H1 (cell line): ENCODE measurements around the gene LRRIQ3. TPM values are rescaled to one million over a fixed set of nuclear protein-coding genes. Genes with fewer than 3 reads are reported as not detected.

Experiments
- CTCF ChIA-PET: fragments of 300-600 bp; sonication (Branson Sonifier 250); formaldehyde crosslinking; loops from one replicate; lab custom pipeline; 2021; ENCODE audit not compliant: partially characterized antibody; lab: Charles Lee
- POLR2A ChIA-PET: fragments of 300-600 bp; sonication (Branson Sonifier 250); formaldehyde crosslinking; loops from one replicate; lab custom pipeline; 2021; ENCODE audit warnings: inconsistent platforms; ENCODE audit not compliant: partially characterized antibody; lab: Charles Lee
- DNase-seq, 2 experiments: peaks; one replicate each; pipeline versions ENCODE4 v3.0.0 to v3.0.0-alpha.2; 2010 to 2022; ENCODE audit warnings: low spot score in 2 of 2, low read depth in 1 of 2, mixed read lengths in 1 of 2
- FAIRE-seq: peaks from 2 replicates; lab custom pipeline; 2011; peaks lifted over from hg19 to GRCh38; lab: Jason Lieb, UNC
- H2AFZ ChIP-seq: 2 replicates; pipeline ENCODE4 v1.8.1; 2012; ENCODE audit warnings: low read length, inconsistent platforms
- H2AK5ac ChIP-seq: 2 replicates; pipeline ENCODE4 v1.6.1; 2013; ENCODE audit warnings: low read depth, low read length
- H2BK120ac ChIP-seq: replicated peaks from 2 replicates; pipeline ENCODE3; 2013; ENCODE audit warnings: low read depth, low read length, inconsistent platforms
- H2BK12ac ChIP-seq: 2 replicates; pipeline ENCODE4 v1.6.1; 2013; ENCODE audit warnings: low read depth, low read length
- H2BK15ac ChIP-seq: 2 replicates; pipeline ENCODE4 v1.6.1; 2013; ENCODE audit warnings: low read length
- H2BK20ac ChIP-seq: 2 replicates; pipeline ENCODE4 v1.6.1; 2013; ENCODE audit warnings: low read length
- H2BK5ac ChIP-seq: 2 replicates; pipeline ENCODE4 v1.6.1; 2013; ENCODE audit warnings: low read depth, low read length
- H3K14ac ChIP-seq: 2 replicates; pipeline ENCODE4 v1.6.1; 2013; ENCODE audit warnings: inconsistent platforms; ENCODE audit not compliant: insufficient read length
- H3K18ac ChIP-seq: 2 replicates; pipeline ENCODE4 v1.6.1; 2013; ENCODE audit warnings: low read length; ENCODE audit errors: extremely low read depth
- H3K23ac ChIP-seq: 2 replicates; pipeline ENCODE4 v1.6.1; 2013; ENCODE audit warnings: inconsistent platforms; ENCODE audit not compliant: insufficient read length
- H3K23me2 ChIP-seq: 2 replicates; pipeline ENCODE4 v1.6.1; 2013; ENCODE audit warnings: low read depth, low read length
- H3K27ac ChIP-seq: 2 replicates; pipeline ENCODE4 v1.6.1; 2011; ENCODE audit warnings: low read depth, low read length, inconsistent platforms
- H3K27me3 ChIP-seq, 4 experiments: replicated peaks in 1 of 4; 1 replicate in 1 of 4; 2 replicates in 3 of 4; pipeline versions ENCODE4 v1.6.1 to v1.8.1; 2011 to 2013; ENCODE audit warnings: low read length in 3 of 4, mild to moderate bottlenecking in 3 of 4, inconsistent platforms in 2 of 4, mixed read lengths in 2 of 4, moderate library complexity in 1 of 4; ENCODE audit not compliant: control insufficient read depth in 3 of 4, insufficient read depth in 3 of 4; ENCODE audit errors: extremely low read depth in 1 of 4
- H3K36me3 ChIP-seq, 4 experiments: 2 replicates each; pipeline versions ENCODE4 v1.6.1 to v1.8.1; 2011 to 2013; ENCODE audit warnings: mild to moderate bottlenecking in 4 of 4, low read length in 3 of 4, moderate library complexity in 2 of 4, control low read depth in 1 of 4, inconsistent platforms in 1 of 4; ENCODE audit not compliant: insufficient read depth in 4 of 4, control insufficient read depth in 2 of 4
- H3K4ac ChIP-seq: replicated peaks from 2 replicates; pipeline ENCODE3; 2013; ENCODE audit warnings: low read length, low read depth, mixed read lengths, inconsistent platforms; ENCODE audit not compliant: insufficient read length
- H3K4me1 ChIP-seq, 4 experiments: replicated peaks in 1 of 4; 1 replicate in 1 of 4; 2 replicates in 3 of 4; pipeline versions ENCODE4 v1.6.1 to v1.8.1; 2011 to 2013; ENCODE audit warnings: low read length in 3 of 4, inconsistent platforms in 2 of 4, mixed read lengths in 1 of 4; ENCODE audit not compliant: insufficient read depth in 4 of 4, control insufficient read depth in 3 of 4
- H3K4me2 ChIP-seq, 2 experiments: 2 replicates each; pipeline versions ENCODE4 v1.6.1 to v1.8.1; 2011 to 2013; ENCODE audit warnings: low read depth in 2 of 2, low read length in 2 of 2, control low read depth in 1 of 2, inconsistent platforms in 1 of 2, mild to moderate bottlenecking in 1 of 2; ENCODE audit not compliant: insufficient read depth in 1 of 2
- H3K4me3 ChIP-seq, 4 experiments: fragments of 200-600, 300-600 bp in 1 of 4; sonication (generic), shearing (Covaris generic), sonication (Bioruptor Twin) in 1 of 4; 2 replicates each; pipeline versions ENCODE4 v1.5.1 to v1.8.1; 2011 to 2016; ENCODE audit warnings: low read length in 4 of 4, low read depth in 3 of 4, control low read depth in 2 of 4, inconsistent platforms in 2 of 4, mild to moderate bottlenecking in 2 of 4, mixed read lengths in 1 of 4, moderate library complexity in 1 of 4; ENCODE audit not compliant: insufficient read depth in 2 of 4; ENCODE audit errors: extremely low read depth in 1 of 4
- H3K56ac ChIP-seq: replicated peaks from 2 replicates; pipeline ENCODE3; 2013; ENCODE audit warnings: low read depth, mild to moderate bottlenecking, mixed read lengths, low read length, inconsistent platforms; ENCODE audit not compliant: insufficient read length
- H3K79me1 ChIP-seq: 2 replicates; pipeline ENCODE4 v1.6.1; 2013; ENCODE audit warnings: low read depth, low read length, control low read depth
- H3K79me2 ChIP-seq, 2 experiments: 2 replicates each; pipeline versions ENCODE4 v1.6.1 to v1.8.1; 2012 to 2013; ENCODE audit warnings: low read length in 2 of 2, mild to moderate bottlenecking in 2 of 2, inconsistent platforms in 1 of 2; ENCODE audit not compliant: insufficient read depth in 2 of 2, control insufficient read depth in 1 of 2
- H3K9ac ChIP-seq, 4 experiments: replicated peaks in 1 of 4; 1 replicate in 1 of 4; 2 replicates in 3 of 4; pipeline versions ENCODE4 v1.6.1 to v1.8.1; 2011 to 2013; ENCODE audit warnings: low read depth in 3 of 4, low read length in 3 of 4, control low read depth in 2 of 4, mild to moderate bottlenecking in 2 of 4, moderate library complexity in 2 of 4, inconsistent platforms in 1 of 4; ENCODE audit errors: extremely low read depth in 1 of 4
- H3K9me3 ChIP-seq, 2 experiments: 2 replicates each; pipeline versions ENCODE4 v1.6.1 to v1.8.1; 2012 to 2013; ENCODE audit warnings: mild to moderate bottlenecking in 2 of 2, moderate library complexity in 2 of 2, control low read depth in 1 of 2, inconsistent platforms in 1 of 2, low read depth in 1 of 2, low read length in 1 of 2, mixed read lengths in 1 of 2; ENCODE audit not compliant: insufficient read depth in 2 of 2
- H4K20me1 ChIP-seq, 2 experiments: replicated peaks in 1 of 2; 2 replicates each; pipeline versions ENCODE3 to v1.8.1; 2011 to 2013; ENCODE audit warnings: inconsistent platforms in 2 of 2, low read length in 2 of 2, mild to moderate bottlenecking in 1 of 2; ENCODE audit not compliant: insufficient read depth in 2 of 2, control insufficient read depth in 1 of 2
- H4K5ac ChIP-seq: 2 replicates; pipeline ENCODE4 v1.6.1; 2013; ENCODE audit warnings: low read length, low read depth, mixed read lengths, inconsistent platforms; ENCODE audit not compliant: insufficient read length
- H4K8ac ChIP-seq: 2 replicates; pipeline ENCODE4 v1.8.0; 2013; ENCODE audit warnings: mild to moderate bottlenecking, moderate library complexity, low read length, inconsistent platforms; ENCODE audit not compliant: insufficient read depth; ENCODE audit errors: extremely low read depth
- H4K91ac ChIP-seq: replicated peaks from 2 replicates; pipeline ENCODE3; 2013; ENCODE audit warnings: low read length, mixed read lengths, inconsistent platforms; ENCODE audit not compliant: insufficient read length
- CREB1 ChIP-seq: IDR thresholded peaks from 2 replicates; pipeline ENCODE4 v1.6.1; 2012; ENCODE audit warnings: inconsistent platforms
- EP300 ChIP-seq, 2 experiments: IDR thresholded peaks; 1 replicate in 1 of 2; 2 replicates in 1 of 2; pipeline ENCODE4 v1.6.1; 2011 to 2012; ENCODE audit warnings: low read depth in 2 of 2, low read length in 2 of 2, mild to moderate bottlenecking in 2 of 2, borderline replicate concordance in 1 of 2, inconsistent platforms in 1 of 2, moderate library complexity in 1 of 2
- EZH2 ChIP-seq: fragments of 200-600 bp; sonication (generic); IDR thresholded peaks from 2 replicates; pipeline ENCODE4 v1.7.1; 2012; ENCODE audit warnings: low read depth, mild to moderate bottlenecking, moderate library complexity, low read length, inconsistent platforms; ENCODE audit not compliant: severe bottlenecking
- GTF2F1 ChIP-seq: IDR thresholded peaks from 2 replicates; pipeline ENCODE4 v1.6.1; 2012; ENCODE audit warnings: low read depth, low read length, improper control_type of control experiment, borderline replicate concordance
- HDAC2 ChIP-seq, 2 experiments: fragments of 300-600 bp in 1 of 2; sonication (generic) in 1 of 2; IDR thresholded peaks; 2 replicates each; pipeline ENCODE4 v1.6.1; 2011 to 2012; ENCODE audit warnings: low read depth in 2 of 2, low read length in 2 of 2, mild to moderate bottlenecking in 2 of 2, moderate library complexity in 2 of 2, borderline replicate concordance in 1 of 2, inconsistent platforms in 1 of 2
- KDM1A ChIP-seq: fragments of 200-600, 300-600 bp; sonication (generic); IDR thresholded peaks from 2 replicates; pipeline ENCODE4 v1.7.1; 2016; ENCODE audit warnings: mild to moderate bottlenecking, low read length, borderline replicate concordance
- KDM4A ChIP-seq: IDR thresholded peaks from one replicate; pipeline ENCODE4 v1.7.1; 2012; ENCODE audit warnings: low read depth, mild to moderate bottlenecking, moderate library complexity, low read length, inconsistent platforms; ENCODE audit not compliant: severe bottlenecking
- POLR2AphosphoS5 ChIP-seq: IDR thresholded peaks from 2 replicates; pipeline ENCODE4 v1.6.1; 2011; ENCODE audit warnings: low read depth, low read length
- RNF2 ChIP-seq: fragments of 200-900, 300-1000 bp; sonication (generic); IDR thresholded peaks from 2 replicates; pipeline ENCODE4 v1.7.1; 2016; ENCODE audit warnings: borderline replicate concordance, low read depth, mild to moderate bottlenecking, antibody characterized with exemption, low read length; ENCODE audit not compliant: poor library complexity, severe bottlenecking; ENCODE audit errors: missing control alignments
- SAP30 ChIP-seq: fragments of 300-600 bp; sonication (generic); IDR thresholded peaks from 2 replicates; pipeline ENCODE4 v1.7.1; 2012; ENCODE audit warnings: low read length, moderate library complexity, mild to moderate bottlenecking, inconsistent platforms; ENCODE audit not compliant: insufficient read depth, insufficient replicate concordance
- SP1 ChIP-seq: IDR thresholded peaks from 2 replicates; pipeline ENCODE4 v1.6.1; 2011; ENCODE audit warnings: low read depth, low read length
- TAF1 ChIP-seq: IDR thresholded peaks from 2 replicates; pipeline ENCODE4 v1.6.1; 2011; ENCODE audit warnings: mild to moderate bottlenecking, low read depth, low read length
- TEAD4 ChIP-seq: IDR thresholded peaks from 2 replicates; pipeline ENCODE4 v1.6.1; 2012; ENCODE audit warnings: low read depth, low read length, inconsistent platforms, mixed read lengths
- polyA plus RNA-seq, 7 experiments: library from polyadenylated mRNA; depleted of rRNA in 3 of 7; stranded (reverse) in 5 of 7; unstranded in 2 of 7; fragments of >200 nt in 5 of 7; fragments of 200-250 nt in 2 of 7; gene quantifications; 1 replicate in 5 of 7; 2 replicates in 1 of 7; 4 replicates in 1 of 7; pipeline versions ENCODE4 v1.2.1 to v1.2.3, GENCODE V29; 2011 to 2013; ENCODE audit warnings: missing spikeins in 2 of 7, mixed read lengths in 2 of 7
- total RNA-seq: library from RNA; stranded (reverse); fragmentation: NEBNext Ultra II Directional; extraction: Animal tissue kit (Norgen Biotek cat#: 25700); gene quantifications from 2 replicates; pipeline ENCODE4 v1.2.1, GENCODE V29; 2021

Gene LRRIQ3
- total and polyA plus RNA-seq, 2 of the 8 experiments (the other 6 are each of a cell fraction or from before 2014, with no cell fraction given): 0.08 to 0.19 TPM

GRCh38 chr1:74107394-74107793, 90.6 kb downstream of the LRRIQ3 start:
- no peak overlapping the region for H4K5ac ChIP-seq
- no peak overlapping the region for H3K4ac ChIP-seq
- H3K4me2 ChIP-seq: no peak overlapping the region
- H3K18ac ChIP-seq: no peak overlapping the region
- H2BK15ac ChIP-seq: no peak overlapping the region
- CTCF ChIA-PET: no interaction called here
- no peak overlapping the region for H2BK12ac ChIP-seq
- H2AFZ ChIP-seq: no peak overlapping the region
- no peaks in the 10 kb centered on the region for H3K36me3 ChIP-seq
- H3K4me3 ChIP-seq: no peak overlapping the region
- TF ChIP-seq EP300 (IDR thresholded peaks at IDR 0.05; ENCODE audit: borderline replicate concordance in 1 of 2, low read depth in 2 of 2, low read length in 2 of 2): no peak
- TF ChIP-seq POLR2AphosphoS5: no peak
- TF ChIP-seq EZH2: no peak
- TF ChIP-seq KDM4A: no peak
- TF ChIP-seq TAF1: no peak
- TF ChIP-seq SAP30: no peak
- TF ChIP-seq TEAD4: no peak
- no peak for TF ChIP-seq KDM1A
- TF ChIP-seq GTF2F1: no peak
- no peak for TF ChIP-seq SP1
- no peak for TF ChIP-seq HDAC2 (IDR thresholded peaks at IDR 0.05; ENCODE audit: borderline replicate concordance in 1 of 2, low read depth in 2 of 2, low read length in 2 of 2)
- no peak for TF ChIP-seq CREB1
- TF ChIP-seq RNF2: no peak
- H3K9ac ChIP-seq: no peak overlapping the region
- H3K9me3 ChIP-seq: no peaks in the 10 kb centered on the region
- no peaks in the 10 kb centered on the region for H3K4me1 ChIP-seq
- H3K14ac ChIP-seq: no peak overlapping the region
- DNase-seq (no peak), FAIRE-seq (no peak)
- H3K27me3 ChIP-seq: no peaks in the 10 kb centered on the region
- H3K56ac ChIP-seq: no peak overlapping the region
- H3K23me2 ChIP-seq: no peaks in the 10 kb centered on the region
- no peak overlapping the region for H3K23ac ChIP-seq
- no peak overlapping the region for H4K91ac ChIP-seq
- H3K79me1 ChIP-seq: no peaks in the 10 kb centered on the region
- no peaks in the 10 kb centered on the region for H3K79me2 ChIP-seq
- no peak overlapping the region for H2BK5ac ChIP-seq
- H3K27ac ChIP-seq: no peak overlapping the region
- H2BK120ac ChIP-seq: no peak overlapping the region
- H2AK5ac ChIP-seq: no peak overlapping the region
- POLR2A ChIA-PET: no interaction called here
- H2BK20ac ChIP-seq: no peak overlapping the region
- no peaks in the 10 kb centered on the region for H4K20me1 ChIP-seq
- no peak overlapping the region for H4K8ac ChIP-seq
